ENCODE results near the gene F12. TPM values are rescaled to one million over a fixed set of nuclear protein-coding genes. Genes with fewer than 3 reads are reported as not detected.
"Not testable (repeated sequence)": the region's sequence is repeated elsewhere in the genome, so short reads cannot be mapped to it uniquely, and the experiment has no call there.

The F12 gene
- total RNA-seq, 4 donors from 2014 or later = 0.59 to 4.5 TPM; not detected in 2

DNA sequence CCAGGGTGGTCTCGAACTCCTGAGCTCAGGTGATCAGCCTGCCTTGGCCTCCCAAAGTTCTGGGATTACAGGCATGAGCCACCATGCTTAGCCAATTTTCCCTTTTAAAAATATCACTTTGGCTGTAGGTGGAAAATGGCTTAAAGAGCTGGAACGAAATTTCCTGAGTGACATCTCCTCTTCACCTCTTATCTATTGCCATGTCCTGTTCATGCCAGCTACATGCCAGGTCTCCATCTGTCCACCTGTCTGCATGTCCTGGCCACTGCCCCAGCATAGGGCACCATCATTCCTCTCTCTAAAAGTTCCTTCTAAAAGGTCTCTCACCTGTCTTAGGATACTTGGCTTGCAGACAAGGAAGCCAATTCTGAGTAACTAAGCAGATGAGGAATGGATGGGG is 14.3 kb upstream of the F12 start:
- TF ChIP-seq POLR2A (IDR thresholded peaks at IDR 0.05) = no peak
- TF ChIP-seq EP300 (IDR thresholded peaks at IDR 0.05) = no peak
- TF ChIP-seq, protein P1, sequence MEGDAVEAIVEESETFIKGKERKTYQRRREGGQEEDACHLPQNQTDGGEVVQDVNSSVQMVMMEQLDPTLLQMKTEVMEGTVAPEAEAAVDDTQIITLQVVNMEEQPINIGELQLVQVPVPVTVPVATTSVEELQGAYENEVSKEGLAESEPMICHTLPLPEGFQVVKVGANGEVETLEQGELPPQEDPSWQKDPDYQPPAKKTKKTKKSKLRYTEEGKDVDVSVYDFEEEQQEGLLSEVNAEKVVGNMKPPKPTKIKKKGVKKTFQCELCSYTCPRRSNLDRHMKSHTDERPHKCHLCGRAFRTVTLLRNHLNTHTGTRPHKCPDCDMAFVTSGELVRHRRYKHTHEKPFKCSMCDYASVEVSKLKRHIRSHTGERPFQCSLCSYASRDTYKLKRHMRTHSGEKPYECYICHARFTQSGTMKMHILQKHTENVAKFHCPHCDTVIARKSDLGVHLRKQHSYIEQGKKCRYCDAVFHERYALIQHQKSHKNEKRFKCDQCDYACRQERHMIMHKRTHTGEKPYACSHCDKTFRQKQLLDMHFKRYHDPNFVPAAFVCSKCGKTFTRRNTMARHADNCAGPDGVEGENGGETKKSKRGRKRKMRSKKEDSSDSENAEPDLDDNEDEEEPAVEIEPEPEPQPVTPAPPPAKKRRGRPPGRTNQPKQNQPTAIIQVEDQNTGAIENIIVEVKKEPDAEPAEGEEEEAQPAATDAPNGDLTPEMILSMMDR (IDR thresholded peaks at IDR 0.05) = no peak
- Histone ChIP-seq H3K36me3 (no peaks in the 10 kb centered on the region), H3K4me3 (no peak overlapping the region), H3K4me1 (peaks cover 0 to 25% (median 21%) of the 10 kb centered on the region in 4 donors), H3K27me3 (no peaks in the 10 kb centered on the region), H3K27ac (no peak overlapping the region), H3K9me3 (no peaks in the 10 kb centered on the region)
- no peak for DNase-seq (ENCODE audit: low spot score in 2 of 2)
- 92 to 98% methylated on average over 2 of the region's 2 CpGs for WGBS, 2 donors

DNA sequence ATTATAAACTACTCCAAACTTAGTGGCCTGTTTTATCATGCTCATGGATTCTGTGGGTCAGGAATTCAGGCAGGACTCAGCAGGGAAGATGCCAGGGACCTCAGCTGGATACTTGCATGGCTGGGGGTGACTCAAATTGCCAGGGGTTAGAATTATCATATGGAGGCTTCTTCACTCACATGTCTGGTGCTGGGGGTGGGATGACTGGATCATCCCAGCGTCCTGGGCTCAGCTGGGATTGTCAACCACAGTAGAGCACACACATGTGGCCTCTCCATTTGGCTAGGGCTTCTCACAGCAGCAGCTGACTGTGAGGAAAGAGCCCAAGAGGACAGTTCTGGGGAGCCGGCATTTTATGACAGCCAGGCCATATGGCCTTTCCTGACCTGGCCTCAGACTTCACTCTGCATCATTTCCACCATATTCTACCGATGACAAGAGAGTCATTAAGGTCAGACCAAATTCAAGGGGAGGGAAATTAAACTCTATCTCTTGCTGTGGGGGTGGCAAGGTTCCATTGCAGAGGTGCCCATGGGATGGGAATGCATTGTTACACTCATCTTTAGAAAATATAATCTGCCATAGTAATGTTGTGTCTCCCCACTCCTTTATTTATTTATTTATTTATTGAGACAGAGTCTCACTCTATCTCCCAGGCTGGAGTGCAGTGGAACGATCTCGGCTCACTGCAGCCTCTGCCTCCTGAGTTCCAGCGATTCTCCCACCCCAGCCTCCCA is 11.9 kb upstream of the F12 start:
- H3K27ac ChIP-seq = no peak overlapping the region
- DNase-seq (ENCODE audit: low spot score in 2 of 2) = no peak
- H3K4me1 ChIP-seq = peaks cover 0 to 7% (median 5%) of the 10 kb centered on the region in 4 donors
- H3K4me3 ChIP-seq = no peak overlapping the region
- TF ChIP-seq, protein P1 (IDR thresholded peaks at IDR 0.05) = no peak
- TF ChIP-seq POLR2A (IDR thresholded peaks at IDR 0.05) = no peak
- no peaks in the 10 kb centered on the region for H3K27me3 ChIP-seq
- H3K36me3 ChIP-seq = no peaks in the 10 kb centered on the region
- H3K9me3 ChIP-seq = no peaks in the 10 kb centered on the region
- WGBS, 2 donors = 71 to 84% methylated on average over 5 of the region's 6 CpGs

DNA sequence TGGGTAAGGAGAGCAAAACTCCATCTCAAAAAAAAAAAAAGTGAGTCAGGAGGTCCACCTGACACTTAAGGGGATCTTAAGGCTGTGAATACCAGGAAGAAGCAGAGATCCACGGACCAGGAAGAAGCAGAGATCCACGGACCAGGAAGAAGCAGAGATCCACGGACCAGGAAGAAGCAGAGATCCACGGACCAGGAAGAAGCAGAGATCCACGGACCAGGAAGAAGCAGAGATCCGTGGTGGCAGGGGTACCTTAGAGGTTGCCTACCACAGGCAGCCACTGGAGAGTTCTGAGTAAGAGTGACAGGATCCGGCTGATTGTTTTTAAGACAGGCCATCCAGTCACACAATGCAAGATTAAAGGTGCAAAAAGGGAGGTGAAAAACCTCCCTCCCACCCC is 11.1 kb upstream of the F12 start:
- H3K4me3 ChIP-seq; H3K4me1 ChIP-seq; H3K27ac ChIP-seq; H3K36me3 ChIP-seq; H3K9me3 ChIP-seq; DNase-seq (ENCODE audit: low spot score in 2 of 2); H3K27me3 ChIP-seq: not testable (repeated sequence)
- WGBS, 2 donors = 72 to 75% methylated on average over 7 of the region's 7 CpGs

DNA sequence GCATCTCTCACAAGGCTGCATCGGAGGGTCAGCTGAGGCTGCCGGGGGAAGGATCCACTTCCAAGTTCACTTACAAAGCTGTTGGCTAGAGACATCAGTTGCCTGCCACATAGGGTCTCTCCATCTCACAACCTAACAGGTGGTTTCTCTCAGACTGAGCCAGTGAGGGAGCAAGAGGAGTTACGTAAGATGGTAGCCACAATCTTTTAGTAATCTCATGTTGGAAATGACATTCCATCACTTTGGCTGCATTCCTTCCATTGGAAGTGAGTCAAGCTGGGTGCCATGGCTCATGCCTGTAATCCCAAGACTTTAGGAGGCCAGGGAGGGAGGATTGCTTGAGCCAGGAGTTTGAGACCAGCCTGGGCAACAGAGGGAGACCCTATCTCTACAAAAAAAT is 9.7 kb upstream of the F12 start:
- DNase-seq (ENCODE audit: low spot score in 2 of 2) = no peak
- Histone ChIP-seq H3K36me3 (no peaks in the 10 kb centered on the region), H3K4me3 (no peak overlapping the region), H3K27me3 (no peaks in the 10 kb centered on the region), H3K4me1 (no peaks in the 10 kb centered on the region), H3K27ac (no peak overlapping the region), H3K9me3 (no peaks in the 10 kb centered on the region)
- WGBS, 2 donors = 88 to 96% methylated on average over 3 of the region's 3 CpGs
- TF ChIP-seq POLR2A (IDR thresholded peaks at IDR 0.05) = no peak
- TF ChIP-seq, protein P1 (IDR thresholded peaks at IDR 0.05) = no peak
- no peak for TF ChIP-seq EP300 (IDR thresholded peaks at IDR 0.05)

DNA sequence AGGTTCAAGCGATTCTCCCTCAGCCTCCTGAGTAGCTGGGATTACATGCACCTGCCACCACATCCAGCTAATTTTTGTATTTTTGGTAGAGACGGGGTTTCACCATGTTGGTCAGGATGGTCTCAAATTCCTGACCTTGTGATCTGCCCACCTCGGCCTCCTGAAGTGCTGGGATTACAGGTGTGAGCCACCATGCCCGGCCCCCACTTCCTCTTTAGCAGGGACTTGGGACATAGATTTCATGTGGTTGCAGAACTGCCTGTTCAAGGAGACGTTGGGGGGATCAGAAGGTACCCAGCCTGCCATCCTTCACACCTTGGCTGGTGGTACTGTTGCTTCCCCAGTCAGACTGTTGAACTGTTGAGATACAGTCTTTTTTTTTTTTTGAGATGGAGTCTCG is 7.7 kb upstream of the F12 start:
- 86 to 89% methylated on average over 6 of the region's 6 CpGs for WGBS, 2 donors
- not testable (repeated sequence) for H3K27ac ChIP-seq

DNA sequence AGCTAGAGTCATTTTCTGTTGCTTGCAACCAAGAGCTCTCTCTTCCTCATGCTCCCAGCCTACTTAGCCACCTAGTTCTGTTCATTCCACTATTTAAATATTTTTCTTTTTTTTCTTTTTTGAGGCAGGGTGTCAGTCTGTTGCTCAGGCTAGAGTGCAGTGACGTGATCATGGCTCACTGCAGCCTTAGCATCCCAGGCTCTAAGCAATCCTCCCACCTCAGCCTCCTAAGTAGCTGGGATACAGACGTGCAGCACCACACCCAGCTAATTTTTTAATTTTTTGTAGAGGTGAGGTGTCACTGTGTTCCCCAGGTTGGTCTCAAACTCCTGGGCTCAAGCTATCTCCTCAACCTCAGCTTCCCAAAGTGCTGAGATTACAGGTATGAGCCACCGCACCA is 5.1 kb upstream of the F12 start:
- H3K9me3 ChIP-seq = no peaks in the 10 kb centered on the region
- no peak overlapping the region for H3K27ac ChIP-seq
- no peak overlapping the region for H3K4me3 ChIP-seq
- H3K4me1 ChIP-seq = no peaks in the 10 kb centered on the region
- no peak for DNase-seq (ENCODE audit: low spot score in 2 of 2)
- no peaks in the 10 kb centered on the region for H3K27me3 ChIP-seq
- TF ChIP-seq EP300 (IDR thresholded peaks at IDR 0.05) (no peak), POLR2A (IDR thresholded peaks at IDR 0.05) (no peak)
- TF ChIP-seq, protein P1 (IDR thresholded peaks at IDR 0.05) = no peak
- no peaks in the 10 kb centered on the region for H3K36me3 ChIP-seq
- 67 to 79% methylated on average over 3 of the region's 3 CpGs for WGBS, 2 donors

More for the DNA sequence above, 7.7 kb upstream of the F12 start:
- not testable (repeated sequence) for DNase-seq (ENCODE audit: low spot score in 2 of 2); H3K27me3 ChIP-seq; H3K9me3 ChIP-seq; H3K4me1 ChIP-seq; H3K36me3 ChIP-seq; H3K4me3 ChIP-seq
